Cerebellar cortex (tissue), 1 donor: ENCODE data around the gene GID8.
"Not testable (repeated sequence)": the region's sequence is repeated elsewhere in the genome, so short reads cannot be mapped to it uniquely, and the experiment has no call there.

Experiments
- DNase-seq: peaks from one replicate; pipeline ENCODE4 v3.0.0-alpha.2; 2015; ENCODE audit warnings: low spot score

GID8 gene

DNA sequence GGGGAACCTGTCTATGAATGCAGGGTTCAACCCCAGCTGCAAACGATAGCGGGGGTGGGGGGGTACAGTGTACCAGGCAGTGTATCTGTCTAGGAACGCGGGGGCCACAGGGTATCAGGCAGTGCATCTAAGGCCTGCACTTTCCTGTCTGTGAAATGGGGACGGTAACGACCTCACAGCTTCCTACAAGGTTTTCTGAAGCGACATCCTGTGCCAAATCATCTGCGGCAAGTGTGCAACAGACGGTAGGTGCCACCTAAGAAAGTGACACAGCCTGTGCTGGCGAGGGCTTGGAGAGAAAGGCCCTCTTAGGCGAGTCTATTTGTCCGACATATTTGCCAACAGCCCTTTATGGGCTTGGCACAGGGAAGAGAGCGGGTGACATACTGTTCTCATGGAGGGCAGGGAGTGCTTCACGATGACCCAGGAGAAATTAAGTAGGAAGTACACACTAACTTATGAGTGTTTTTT is 15.5 kb upstream of the GID8 start:
- DNase-seq: no peak

DNA sequence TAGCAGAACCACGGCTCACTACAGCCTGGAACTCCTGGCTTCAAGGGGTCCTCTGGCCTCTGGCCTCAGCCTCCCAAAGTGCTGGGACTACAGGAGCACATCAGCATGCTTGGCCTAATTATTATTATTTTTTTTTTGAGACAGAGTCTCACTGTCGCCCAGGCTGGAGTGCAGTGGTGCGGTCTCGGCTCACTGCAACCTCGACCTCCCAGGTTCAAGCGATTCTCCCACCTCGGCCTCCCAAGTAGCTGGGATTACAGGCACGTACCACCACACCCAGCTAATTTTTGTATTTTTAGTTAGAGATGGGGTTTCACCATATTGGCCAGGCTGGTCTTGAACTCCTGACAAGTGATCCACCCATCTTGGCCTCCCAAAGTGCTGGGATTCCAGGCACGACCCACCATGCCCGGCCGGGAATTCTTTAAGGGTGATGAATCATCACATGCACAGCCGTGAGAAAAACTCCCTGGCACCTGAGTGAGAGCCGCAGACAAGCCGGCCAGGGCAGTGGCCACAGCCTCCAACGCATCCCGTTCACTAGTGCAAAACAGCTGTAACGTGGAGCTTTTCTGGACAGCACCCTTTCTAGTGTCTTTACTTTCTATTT is 14.8 kb upstream of the GID8 start:
- DNase-seq: not testable (repeated sequence)

DNA sequence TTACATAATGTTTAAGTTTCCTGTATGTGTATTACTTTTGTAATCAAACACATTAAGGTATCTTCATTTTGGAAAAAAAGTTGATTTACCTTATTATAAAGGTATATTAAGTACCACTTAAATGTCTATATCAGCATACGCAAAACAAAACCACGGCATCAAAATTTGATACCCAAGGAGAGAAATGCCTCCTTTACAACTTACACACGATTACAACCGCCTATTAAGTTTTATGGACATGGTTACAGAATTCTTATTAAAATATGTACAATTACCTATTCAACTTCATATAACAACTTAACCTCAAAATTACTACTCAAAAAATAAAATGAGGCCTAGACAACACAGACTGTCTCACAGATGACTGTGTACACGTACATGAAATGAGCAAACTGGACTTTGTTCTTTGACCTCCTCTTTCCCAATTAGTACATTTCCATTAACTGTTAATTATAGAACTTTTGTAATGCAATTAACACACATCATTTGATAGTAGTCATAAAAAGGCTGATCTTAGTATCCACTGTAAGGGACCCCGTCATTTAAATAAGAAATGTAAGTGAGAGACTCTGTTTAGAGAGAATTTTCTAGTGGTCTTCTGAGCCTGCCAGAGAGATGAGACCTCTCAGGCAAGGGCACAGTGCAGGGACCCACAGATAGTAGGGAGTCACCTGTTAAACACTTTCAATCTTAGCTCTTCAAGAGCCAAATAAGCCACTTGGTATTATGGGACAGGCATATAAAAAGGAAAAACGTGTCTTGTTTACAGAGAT is 14.1 kb upstream of the GID8 start:
- no peak for DNase-seq

DNA sequence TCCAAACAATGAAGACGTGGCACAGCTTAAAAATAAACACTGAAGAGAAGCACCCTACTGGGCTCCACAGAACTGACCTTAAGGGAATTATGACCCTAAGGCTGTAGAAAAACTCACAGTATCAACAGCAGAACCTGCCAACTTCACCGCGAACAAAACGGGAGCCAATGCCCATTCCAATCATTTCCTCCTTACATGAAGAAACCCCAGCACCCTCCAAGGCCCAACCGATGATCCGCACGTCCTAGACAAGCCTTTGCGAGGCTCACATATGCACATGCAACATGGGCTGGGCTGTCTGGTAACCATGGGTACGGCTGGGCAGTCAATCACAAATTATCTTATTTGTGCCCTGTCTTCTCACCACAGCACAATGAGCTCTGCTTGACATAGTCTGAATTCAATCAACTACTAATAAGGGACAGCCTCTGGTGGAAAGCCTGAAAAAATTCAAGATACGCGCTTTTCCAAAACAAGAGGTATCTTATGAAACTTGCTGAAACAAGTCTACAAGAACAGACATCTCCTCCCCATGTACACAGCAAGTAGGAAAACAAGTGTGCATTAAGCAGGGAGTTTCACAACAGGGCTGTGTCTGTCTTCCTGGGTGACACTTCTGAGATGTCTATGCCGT is 13.4 kb upstream of the GID8 start:
- DNase-seq: no peak

DNA sequence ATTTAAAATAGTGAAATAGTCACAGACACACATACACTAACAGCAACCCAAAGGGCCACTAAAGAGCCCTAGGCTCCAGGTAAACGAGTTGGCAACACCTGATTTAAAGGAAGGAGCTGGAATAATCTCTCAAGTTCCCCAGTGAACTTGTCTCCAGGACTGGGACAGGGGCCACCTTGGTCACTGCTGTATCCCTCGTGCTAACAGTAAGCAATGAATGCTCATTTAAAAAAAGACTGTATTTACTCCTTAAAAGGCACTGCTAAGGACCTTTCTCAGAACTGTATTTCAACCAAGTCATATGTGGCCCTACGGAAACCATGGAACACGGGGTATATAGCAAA is 12.9 kb upstream of the GID8 start:
- no peak for DNase-seq

DNA sequence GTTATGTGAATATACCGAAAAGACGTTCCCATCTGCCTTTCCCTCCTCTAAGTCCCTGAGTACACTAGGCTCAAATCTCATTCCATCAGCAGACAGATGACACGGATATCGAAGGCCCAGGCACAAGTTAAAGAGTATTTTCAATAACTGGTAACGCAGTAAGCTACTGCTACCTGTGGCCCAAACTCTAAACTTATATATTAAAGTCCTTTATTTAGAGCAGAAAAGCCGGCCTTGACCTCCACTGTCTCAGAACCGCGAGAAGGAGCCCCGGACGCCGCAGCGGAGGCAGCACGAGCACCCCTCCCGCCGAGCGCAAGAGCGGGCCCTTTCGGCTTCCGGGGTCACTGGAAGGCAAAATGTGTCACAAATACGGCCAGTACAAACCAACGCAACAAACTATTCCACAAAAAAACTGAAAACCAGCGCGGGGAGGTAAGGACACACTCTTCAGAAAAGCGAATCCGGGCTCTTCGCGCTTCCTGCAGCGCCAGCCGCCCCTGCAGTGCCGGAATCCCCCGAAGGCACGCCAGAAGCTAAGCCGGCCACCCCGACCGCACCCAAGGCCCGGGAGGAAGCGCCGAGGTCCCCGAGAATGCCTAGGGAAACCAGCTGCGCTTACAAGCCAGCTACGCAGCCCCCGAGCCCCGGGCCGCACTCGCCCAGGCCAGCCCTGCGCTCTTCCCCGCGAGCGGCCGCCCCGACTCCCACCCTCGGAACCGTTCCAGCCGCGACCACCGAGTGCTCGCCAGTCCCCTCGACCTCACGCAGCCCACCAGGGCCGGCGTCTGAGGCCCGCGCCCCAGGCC is 12.3 kb upstream of the GID8 start:
- DNase-seq: no peak

DNA sequence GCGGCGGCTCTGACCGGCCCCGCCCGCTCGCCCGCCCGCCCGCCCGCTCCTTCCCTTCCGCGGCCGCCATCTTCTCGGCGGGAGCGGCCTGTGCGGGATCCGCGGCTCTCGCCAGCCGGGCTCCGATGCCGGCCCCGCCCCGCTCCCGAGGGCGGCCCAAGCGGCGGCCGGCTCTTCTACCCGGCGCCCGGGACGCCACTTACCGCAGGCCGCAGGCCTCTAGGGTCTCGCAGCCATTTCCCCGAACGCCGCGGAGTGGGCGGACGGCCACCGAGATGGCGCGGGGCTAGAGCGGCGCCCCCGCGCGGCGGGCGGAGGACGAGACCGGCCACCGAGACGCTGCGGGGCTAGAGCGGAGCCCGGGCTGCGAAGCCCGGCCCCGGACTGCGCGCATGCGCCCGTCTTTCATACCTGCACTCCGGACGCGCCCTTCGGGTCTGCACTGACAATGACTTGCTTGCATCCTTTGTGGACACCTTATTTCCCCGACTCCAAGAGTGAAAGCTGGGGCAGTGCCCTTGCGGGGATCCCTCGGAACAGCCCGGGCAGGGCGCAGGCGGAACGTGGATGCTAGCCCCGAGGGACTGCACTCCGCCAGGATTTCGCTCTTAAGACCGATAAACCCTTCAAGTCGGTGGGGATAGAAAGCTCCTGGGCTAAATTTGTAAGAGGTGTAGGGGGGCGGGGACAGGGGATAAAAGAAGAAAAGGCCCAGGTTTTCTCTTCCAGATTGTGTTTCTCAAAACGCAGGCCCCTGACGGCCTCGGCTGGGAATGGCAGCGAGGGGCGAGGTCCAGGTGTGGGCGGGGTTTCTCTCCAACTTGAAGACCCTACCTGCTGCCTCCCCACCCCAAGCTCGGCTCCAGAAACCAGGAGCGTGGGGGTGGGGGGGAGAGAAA is 11.5 kb upstream of the GID8 start, which contains the start of gene DIDO1:
Gene DIDO1 (minus strand): TSS at position 277 of the 899 bp plus-strand sequence.
- peak; percentile 87 for DNase-seq

DNA sequence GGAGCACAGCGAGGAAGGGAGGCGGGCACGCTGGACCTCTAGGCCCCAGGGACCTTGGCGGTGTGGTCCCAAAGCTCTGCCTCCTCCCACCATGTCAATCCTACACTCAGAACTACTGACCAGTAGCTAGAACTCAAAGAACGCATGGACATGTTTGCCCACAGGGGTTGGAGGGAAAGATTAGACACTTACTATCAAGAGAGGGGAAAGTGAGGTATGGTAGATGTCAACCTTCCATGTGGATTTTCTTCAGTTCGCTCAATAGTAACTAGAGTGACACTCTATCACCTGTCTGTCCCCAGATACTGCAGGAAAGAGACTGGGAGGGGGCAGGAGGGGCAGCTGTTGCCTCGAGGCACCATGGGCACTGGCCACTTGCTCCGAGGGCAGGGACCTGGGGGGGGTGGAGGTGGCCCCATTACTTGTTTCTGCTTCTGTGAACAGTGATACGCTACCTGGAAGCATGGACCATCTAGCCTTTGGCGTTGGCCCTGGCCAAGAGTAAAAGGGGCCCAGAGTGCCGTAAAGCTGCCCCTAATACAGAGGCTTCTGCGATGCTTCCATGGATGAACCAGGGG is 10.7 kb upstream of the GID8 start:
- DNase-seq: no peak

DNA sequence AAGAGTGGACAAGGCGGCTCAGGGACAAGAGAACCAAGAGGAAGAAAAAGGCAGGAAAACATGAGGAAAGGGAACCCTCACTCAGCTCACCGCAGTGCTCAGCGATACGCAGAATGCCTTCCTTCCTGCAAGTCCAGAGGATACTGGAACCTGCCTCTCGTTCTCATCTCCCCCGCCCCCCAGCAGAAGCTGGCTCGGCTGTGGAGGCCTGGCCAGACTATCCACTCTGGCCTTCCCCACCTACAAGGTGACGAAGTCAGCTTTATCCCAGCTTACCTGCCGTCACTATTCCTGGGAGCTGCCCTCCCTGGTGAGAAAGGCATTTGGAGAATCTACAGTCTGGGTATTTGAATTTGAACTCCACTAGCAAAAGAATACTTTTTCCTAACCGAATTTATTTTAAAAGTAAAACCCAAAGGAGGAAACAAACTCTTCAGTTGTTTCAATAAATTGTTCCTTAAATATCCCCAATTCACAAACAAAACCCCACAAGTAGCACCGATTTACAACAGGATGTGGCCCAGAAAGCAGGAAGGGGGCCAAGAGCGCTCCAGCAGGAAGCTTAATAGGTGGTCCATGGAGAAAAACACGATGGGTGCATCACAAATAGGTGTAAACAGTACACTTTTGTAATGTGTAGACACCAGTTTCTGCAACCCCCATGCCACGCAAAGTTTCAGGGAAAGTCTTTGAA is 9.6 kb upstream of the GID8 start:
- DNase-seq: no peak

DNA sequence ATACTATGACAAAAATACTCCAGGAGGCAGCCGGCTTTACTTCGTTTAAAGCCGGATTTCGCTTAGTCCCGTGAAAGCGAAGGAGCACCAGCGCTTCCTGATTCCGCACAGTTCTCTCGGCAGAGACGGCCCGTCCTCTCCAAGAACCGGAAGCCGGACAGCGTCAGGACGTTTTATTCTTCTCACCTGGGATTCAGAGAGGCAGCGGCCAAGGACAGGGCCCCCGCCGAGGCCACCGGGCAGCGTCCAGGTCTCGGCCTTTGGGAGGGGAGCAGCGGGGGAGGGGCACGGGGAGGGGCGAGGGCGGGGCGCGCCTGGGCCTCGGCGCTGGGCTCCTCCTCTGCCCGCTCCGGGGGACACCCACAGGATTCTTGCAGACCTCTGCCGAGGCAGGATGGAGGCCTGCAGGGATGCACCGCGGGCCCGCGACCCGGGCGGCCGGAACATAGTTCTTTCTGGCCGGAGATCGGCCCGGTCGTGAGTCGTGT is 8.9 kb upstream of the GID8 start:
- DNase-seq: no peak

DNA sequence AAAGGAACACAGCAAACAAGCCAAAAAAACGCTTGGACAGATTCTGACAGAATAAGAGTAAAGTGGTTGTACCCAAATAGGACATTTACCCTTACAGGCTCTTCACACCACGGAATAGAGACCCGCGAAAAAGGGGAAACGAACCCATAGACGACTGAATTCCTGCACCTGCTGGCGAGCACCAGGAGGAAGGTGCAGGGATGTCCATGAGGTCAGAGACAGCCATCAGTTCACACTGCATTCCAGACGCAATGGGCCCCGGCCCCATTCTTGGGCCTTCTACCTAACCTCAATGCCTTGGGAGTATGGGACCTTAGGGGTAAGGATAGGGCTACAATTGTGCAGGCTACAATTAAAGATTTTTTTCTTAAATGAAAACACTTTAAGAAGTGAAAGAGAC is 6.5 kb upstream of the GID8 start:
- DNase-seq: no peak

DNA sequence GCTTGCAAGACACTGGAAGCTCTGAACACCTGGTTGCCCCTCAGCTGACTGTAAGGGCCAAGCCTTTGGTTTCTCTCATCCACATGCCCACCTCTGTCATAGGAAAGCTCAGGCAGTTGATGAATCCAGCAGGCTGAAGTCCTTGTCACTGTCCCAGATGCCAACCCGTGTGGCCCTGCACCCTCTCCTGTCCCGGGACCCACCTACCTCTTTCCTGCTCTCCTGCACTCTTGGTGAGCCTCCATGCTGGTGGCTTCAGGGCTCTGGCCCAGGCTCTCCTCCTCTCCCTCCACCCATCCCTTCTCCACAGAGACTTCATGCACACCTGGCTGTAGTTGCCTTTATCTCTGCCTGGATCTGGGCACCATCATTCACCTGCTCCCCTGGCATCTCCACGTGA is 4.0 kb upstream of the GID8 start:
- DNase-seq: no peak

DNA sequence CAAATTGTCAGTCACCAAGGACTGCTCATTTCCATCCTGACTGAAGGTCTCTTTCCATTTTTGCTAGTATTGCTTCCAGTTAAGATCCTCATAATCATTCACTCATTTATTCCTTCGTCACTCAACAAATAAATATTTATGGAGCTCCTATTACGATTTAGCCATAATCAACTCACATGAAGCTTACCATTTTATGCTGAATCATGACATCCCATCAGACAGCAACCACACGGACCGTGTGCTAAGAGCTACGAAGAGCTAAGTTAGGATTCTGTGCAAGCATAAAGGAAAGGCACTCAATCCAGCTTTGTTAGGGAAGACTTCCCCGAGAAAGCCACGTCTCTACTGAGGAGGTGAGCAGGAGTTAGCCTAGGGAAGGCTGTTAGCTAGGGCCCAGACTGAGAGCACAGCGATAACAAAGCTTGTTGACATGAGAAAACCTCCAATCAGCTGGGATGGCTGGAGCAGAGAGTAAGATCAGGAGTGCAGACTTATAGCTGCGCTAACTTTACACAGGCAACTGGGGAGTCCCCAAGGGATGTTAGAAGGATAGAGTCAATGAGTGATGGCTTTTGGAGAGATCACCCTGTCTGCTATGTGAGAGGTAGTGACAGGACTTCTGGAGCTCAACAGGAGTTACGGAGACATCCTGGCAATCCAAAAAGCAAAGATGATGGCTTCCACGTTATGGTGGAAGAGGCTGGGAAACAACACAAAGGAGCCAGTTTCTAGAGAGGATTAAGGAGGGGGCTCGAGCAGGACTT is 2.6 kb upstream of the GID8 start:
- DNase-seq: no peak

DNA sequence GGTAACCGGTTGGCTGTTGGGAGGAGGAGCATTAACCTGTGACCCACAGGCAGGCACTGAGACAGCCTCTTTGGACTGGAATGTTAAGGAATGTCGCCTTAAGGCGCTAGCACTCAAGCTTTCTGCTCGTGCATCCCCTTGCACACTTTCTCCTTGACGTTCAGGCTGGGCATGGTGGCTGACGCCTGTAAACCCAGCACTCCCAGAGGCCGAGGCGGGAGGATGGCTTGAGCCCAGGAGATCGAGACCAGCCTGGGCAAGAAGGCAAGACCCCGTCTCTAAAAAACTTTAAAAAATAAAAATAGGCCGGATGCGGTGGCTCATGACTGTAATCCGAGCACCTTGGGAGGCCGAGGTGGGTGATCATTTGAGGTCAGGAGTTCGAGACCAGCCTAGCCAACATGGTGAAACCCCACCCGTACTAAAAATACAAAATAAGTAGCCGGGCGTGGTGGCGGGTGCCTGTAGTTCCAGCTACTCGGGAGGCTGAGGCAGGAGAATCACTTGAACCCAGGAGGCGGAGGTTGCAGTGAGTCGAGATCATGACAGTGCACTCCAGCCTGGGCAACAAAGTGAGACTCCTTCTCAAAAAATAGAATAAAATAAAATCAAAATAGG is 1.9 kb upstream of the GID8 start:
- DNase-seq: no peak

DNA sequence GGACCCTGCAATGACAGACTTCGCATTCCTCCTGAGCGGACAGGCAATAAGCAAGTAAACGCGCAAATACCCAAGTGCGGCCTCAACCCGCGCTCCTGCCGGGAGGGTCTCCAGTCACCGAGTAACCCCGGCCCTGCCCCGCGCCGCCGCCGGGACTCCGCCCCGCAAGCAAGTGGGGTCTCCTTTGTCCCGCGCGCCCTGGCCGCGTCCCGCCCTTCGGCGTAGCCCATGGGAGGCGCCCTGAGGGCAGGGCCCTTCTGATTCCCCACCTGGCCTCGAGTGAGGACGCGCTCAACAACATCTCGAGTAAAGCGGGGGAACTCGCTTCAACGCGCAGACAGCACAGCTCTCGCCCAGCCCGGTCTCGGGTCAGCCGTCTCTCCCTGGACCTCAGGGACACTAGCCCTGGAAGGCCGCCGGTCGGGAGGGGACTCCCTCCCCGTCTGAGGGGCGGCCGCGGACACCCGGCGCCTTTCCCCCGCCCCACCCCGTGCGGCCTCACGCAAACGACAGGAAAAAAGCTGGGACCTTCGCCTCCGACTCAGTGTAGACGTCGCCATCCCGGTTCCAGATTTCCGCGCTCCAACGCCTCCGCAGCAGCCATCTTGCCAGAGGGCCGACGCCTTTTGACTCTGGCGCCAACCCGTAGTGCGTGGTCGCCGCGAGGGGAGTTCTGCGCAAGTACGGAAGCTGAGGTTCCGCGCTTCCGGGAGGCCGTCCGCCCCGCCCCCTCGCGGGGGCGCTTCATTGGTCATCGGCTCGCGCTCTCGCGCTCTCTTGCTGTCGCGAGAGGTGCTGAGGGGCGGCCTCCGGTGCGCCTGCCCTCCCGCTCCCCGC is 461 bp upstream of the GID8 start:
- DNase-seq: peak; percentile 87

DNA sequence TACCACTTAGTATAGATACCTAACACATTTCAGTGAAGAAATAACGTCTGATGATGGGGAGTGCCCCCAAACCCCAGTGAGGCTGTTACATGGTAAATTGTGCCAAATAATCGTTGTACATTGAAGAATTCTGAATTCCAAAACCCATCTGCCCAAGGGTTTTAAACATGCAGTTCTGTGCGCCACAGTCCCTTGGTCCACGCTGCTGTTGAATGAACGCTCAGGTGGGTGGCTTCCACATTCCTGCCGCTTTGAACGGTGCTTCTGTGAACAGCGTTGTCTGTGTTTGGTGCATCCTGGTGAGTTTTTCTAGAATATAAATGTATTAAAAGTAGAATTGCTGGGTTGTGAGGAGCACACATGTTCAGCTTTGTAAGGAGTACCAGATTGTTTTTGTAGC is 2.9 kb downstream of the GID8 start:
- no peak for DNase-seq

DNA sequence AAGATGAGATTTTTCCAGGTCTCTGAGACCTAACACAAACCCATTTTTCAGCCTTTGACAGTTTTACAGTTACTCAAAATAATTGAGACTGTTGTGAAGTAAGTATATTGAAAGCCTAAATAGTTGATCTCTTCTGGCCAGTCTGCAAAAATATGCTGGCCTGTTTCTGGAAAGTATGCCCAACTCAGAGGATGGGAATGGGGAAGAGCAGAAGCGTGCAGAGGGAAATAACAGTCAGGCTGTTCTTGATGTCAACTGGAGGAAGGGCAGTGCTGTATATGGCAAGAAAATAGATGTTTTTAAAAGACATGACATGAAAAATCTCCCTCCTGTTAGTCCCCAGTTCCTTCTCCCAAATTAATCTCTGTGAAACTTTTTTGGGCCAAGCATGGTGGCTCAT is 3.8 kb downstream of the GID8 start:
- DNase-seq: no peak

DNA sequence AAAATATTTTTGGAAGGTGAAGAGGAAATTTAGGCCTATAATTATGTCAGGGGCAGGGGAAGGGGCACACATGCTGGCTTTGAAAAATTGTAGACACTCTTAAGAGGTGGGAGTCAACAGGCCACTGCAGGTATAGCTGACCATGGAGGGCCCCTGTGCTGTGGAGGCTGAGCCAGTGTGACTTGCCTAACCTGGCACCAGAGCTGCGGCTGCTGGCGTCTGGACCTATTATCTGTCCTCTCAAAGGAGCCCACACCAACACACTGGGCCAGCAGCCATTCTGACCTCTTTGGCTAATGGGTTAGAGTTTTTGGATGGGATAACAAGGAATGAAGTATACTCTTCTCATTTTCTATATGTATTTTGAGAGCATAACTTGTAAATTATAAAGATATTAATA is 4.5 kb downstream of the GID8 start:
- no peak for DNase-seq
